Hair follicular keratinocyte (primary cell): ENCODE results near the gene NT5C. TPM values are rescaled to one million over a fixed set of nuclear protein-coding genes. Genes with fewer than 3 reads are reported as not detected.

Source experiments
- total RNA-seq: library from RNA; depleted of rRNA; stranded (reverse); fragments of >200 nt; gene quantifications from 2 replicates; pipeline ENCODE4 v1.2.3, GENCODE V29; 2015

NT5C gene
- total RNA-seq, result 203 and 206 TPM in 2 replicates

GRCh38 chr17:75131278-75132017, at the start of gene NT5C:
Gene NT5C, minus strand, starts transcription at chr17:75131742. Its CDS starts 35 bp downstream, at chr17:75131707.

GRCh38 chr17:75154195-75155106, 22.9 kb upstream of the NT5C start, which contains the start of gene JPT1:
Gene JPT1, minus strand, starts transcription at chr17:75154512. Its CDS starts 115 bp downstream, at chr17:75154397.

GRCh38 chr17:75109407-75110233, 21.9 kb downstream of the NT5C start, which contains the start of gene ARMC7:
Gene ARMC7, plus strand, starts transcription at chr17:75109969. Its CDS starts 320 bp downstream, at chr17:75110289.

GRCh38 chr17:75087558-75088453, 43.7 kb downstream of the NT5C start, which contains the start of gene SLC16A5:
Gene SLC16A5, plus strand, starts transcription at chr17:75087954. Its CDS starts 5,683 bp downstream, at chr17:75093637.

Other genes starting within 250 kb of the NT5C start
- not detected in 2 replicates for gene FADS6, start 238.1 kb downstream of the NT5C start, total RNA-seq
- 0.27 and 0.70 TPM in 2 replicates for gene USH1G, start 208.5 kb downstream of the NT5C start, total RNA-seq
- gene OTOP2, start 207.5 kb downstream of the NT5C start, total RNA-seq, result not detected in 2 replicates
- gene OTOP3, start 195.8 kb downstream of the NT5C start, total RNA-seq, result 0.08 and 0.27 TPM in 2 replicates
- 0.08 and 0.16 TPM in 2 replicates for gene HID1, start 159.0 kb downstream of the NT5C start, total RNA-seq
- gene CDR2L, start 144.1 kb downstream of the NT5C start, total RNA-seq, result 11.9 and 20.4 TPM in 2 replicates
- gene MRPL58, start 119.1 kb downstream of the NT5C start, total RNA-seq, result 74.5 and 123 TPM in 2 replicates
- 285 and 333 TPM in 2 replicates for gene ATP5PD, start 84.8 kb downstream of the NT5C start, total RNA-seq
- gene KCTD2, start 84.5 kb downstream of the NT5C start, total RNA-seq, result 10.4 and 13.3 TPM in 2 replicates
- 4.7 and 13.4 TPM in 2 replicates for gene SLC16A5, start 43.8 kb downstream of the NT5C start, total RNA-seq
- 2.3 and 4.1 TPM in 2 replicates for gene ARMC7, start 21.8 kb downstream of the NT5C start, total RNA-seq
- 175 and 272 TPM in 2 replicates for gene JPT1, start 22.8 kb upstream of the NT5C start, total RNA-seq
- gene SUMO2, start 51.2 kb upstream of the NT5C start, total RNA-seq, result 98.9 and 112 TPM in 2 replicates
- gene NUP85, start 73.9 kb upstream of the NT5C start, total RNA-seq, result 25.8 and 38.1 TPM in 2 replicates
- 13.3 and 23.7 TPM in 2 replicates for gene GGA3, start 129.9 kb upstream of the NT5C start, total RNA-seq
- 59.7 and 89.9 TPM in 2 replicates for gene MRPS7, start 130.1 kb upstream of the NT5C start, total RNA-seq
- gene MIF4GD, start 139.5 kb upstream of the NT5C start, total RNA-seq, result 15.2 and 37.2 TPM in 2 replicates
- gene SLC25A19, start 157.7 kb upstream of the NT5C start, total RNA-seq, result 7.4 and 14.7 TPM in 2 replicates